CD4-positive, alpha-beta T cell treated with Interleukin-6 at 100 ng/mL for 8 hours (primary cell): ENCODE results near the gene PFN4.
A peak's percentile ranks its signal among the peaks of the same experiment; 100 is the strongest.
"Not testable (repeated sequence)": the region's sequence is repeated elsewhere in the genome, so short reads cannot be mapped to it uniquely, and the experiment has no call there.

Source experiments
- DNase-seq: peaks from one replicate; pipeline ENCODE4 v3.0.0-alpha.2; 2020; ENCODE audit warnings: mixed read lengths, low spot score

The PFN4 gene

GRCh38 chr2:24111407-24111901 is 11.7 kb downstream of the PFN4 start:
- no peak for DNase-seq

DNA sequence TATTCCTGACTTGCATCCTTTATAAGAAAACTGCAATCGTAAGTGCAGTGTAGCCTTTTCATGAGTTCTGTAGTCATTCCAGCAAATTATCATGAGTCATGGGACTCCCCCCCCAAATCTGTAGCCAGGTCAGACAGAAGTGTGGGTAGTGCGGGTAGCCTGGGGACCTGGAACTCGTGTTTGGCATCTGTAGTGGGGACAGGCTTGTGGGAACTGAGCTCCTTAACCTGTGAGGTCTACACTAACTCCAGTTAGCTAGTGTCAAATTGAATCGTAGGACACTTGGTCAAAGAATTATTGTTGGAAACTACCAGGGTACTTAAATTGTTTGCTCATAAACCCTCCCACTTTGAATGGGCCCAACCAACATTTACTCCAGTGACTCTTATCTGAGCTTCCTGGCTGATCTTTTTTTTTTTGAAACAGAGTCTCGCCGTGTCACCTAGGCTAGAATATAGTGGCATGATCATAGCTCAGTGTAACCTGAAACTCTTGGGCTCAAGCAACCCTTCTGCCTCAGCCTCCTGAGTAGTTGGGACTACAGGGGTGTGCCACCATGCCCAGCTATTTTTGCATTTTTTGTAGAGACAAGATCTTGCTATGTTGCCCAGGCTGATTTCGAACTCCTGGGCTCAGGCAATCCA is 12.4 kb downstream of the PFN4 start:
- no peak for DNase-seq

- not testable (repeated sequence) for DNase-seq
Observed at GRCh38 chr2:24109431-24109830, 13.7 kb downstream of the PFN4 start.

DNA sequence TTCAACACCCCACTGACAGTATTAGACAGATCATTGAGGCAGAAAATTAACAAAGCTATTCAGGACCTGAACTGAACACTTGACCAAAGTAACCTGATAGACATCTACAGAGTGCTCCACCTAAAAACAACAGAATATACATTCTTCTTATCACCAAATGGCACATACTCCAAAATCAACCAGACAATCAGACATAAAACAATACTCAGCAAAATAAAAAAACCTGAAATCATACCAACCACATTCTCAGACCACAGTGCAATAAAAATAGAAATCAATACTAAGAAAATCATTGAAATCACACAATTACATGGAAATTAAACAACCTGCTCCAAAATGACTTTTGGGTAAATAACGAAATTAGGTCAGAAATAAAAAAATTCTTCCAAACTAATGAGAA is 15.8 kb downstream of the PFN4 start:
- DNase-seq = no peak

- DNase-seq = no peak
Observed at GRCh38 chr2:24106786-24107185, 16.3 kb downstream of the PFN4 start.

GRCh38 chr2:24105816-24106215 is 17.3 kb downstream of the PFN4 start:
- DNase-seq = no peak

DNA sequence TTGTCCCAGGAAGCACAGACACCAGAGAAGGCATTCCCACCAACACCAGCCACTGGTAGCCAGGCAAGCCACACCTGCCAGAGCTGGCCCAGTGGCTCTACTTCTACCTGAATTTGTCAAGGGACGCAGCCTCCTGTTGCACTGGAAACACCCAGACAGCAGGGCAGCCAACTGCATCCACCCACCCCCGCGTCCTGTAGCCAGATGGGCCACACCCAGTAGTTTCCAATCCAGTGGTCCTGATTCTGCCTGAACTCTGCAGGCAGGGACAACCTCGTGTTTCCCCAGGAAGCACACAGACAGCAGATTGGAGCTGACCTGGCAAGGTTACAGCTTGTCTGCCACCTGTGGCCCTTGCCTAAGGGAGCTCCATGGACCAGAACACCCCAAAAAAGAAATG is 18.2 kb downstream of the PFN4 start:
- no peak for DNase-seq

GRCh38 chr2:24104110-24104650 is 19.0 kb downstream of the PFN4 start:
- DNase-seq = no peak

DNA sequence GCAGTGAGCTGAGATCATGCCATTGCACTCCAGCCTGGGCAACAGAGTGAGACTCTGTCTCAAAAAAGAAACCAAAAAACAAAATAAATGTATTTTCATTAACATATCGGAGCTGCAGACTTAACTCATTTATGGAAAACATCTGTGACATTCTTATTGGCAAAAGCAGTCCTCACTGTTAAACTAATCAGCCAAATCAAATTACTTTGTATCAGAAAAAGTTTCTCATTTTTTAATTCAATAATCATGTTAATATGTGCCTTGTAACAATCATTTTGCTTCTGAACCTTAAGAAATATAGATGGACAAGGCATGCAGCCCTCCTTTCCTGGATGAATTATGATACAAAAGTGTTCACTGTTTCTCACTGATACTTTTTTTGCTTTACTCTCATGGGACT is 20.5 kb downstream of the PFN4 start:
- DNase-seq = no peak

DNA sequence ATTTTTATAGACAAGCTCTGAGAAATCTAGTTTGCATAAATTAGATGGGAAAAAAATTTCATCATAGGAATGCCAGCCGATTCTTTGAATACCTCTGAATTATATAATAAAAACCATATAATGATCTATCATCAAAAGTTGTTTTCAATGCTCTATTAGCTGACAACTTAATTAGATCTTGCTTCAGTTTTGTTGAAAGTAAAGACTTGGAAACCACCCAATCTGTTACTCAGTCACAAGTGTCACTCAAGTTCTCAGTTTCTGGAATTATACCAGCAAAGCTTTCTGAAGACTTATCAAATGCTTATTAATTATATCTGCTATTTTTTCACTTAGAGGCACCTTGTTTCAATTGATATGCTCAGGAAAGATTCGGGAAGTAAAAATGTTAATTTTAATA is 21.1 kb downstream of the PFN4 start:
- DNase-seq = no peak

DNA sequence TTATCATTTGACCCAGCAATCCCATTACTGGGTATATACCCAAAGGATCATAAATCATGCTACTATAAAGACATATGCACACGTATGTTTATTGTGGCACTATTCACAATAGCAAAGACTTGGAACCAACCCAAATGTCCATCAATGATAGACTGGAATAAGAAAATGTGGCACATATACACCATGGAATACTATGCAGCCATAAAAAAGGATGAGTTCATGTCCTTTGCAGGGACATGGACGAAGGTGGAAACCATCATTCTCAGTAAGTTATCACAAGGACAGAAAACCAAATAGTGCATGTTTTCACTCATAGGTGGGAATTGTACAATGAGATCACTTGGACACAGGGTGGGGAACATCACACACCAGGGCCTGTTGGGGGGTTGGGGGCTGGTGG is 22.4 kb downstream of the PFN4 start:
- not testable (repeated sequence) for DNase-seq

GRCh38 chr2:24095171-24095677 is 27.9 kb downstream of the PFN4 start:
- DNase-seq = not testable (repeated sequence)

GRCh38 chr2:24093270-24093669 is 29.9 kb downstream of the PFN4 start:
- DNase-seq = not testable (repeated sequence)

DNA sequence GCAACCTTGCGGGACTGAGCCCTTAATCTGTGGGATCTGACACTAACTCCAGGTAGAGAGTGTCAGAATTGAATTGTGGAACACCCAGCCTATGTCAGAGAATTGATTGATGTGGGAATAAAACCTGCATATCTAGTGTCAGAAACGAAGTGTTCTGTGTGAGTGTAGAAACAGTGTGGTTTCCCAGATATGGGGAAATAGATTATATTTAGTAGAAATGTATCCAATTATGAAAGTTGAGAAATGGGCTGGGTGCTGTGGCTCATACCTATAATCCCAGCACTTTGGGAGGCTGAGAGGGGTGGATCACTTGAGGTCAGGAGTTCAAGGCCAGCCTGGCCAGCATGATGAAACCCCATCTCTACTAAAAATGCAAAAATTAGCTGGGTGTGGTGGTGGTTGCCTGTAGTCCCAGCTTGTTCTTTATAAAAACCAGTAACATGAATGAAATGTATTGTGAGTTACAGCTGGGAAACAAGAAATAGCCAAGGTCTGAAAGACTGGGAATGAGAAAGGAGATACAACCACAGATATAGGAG is 34.2 kb downstream of the PFN4 start:
- DNase-seq = no peak

DNA sequence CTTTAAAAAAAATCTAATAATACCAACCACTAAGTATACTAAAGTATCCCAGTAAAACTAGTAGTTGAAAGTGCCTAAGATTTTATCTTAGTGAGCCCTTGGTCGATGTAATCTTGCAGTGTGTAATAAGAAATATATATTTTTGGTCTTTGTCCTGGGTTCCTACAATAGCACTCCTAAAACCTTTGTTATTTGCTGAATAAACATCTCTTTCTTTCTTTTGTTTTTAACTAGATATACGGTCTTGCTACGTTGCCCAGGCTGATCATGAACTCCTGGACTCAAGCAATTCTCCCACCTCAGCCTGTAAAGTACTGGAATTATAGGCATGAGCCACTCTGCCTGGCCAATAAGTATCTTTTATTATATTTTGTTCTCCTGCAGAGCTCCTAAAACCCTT is 36.1 kb downstream of the PFN4 start:
- no peak for DNase-seq

DNA sequence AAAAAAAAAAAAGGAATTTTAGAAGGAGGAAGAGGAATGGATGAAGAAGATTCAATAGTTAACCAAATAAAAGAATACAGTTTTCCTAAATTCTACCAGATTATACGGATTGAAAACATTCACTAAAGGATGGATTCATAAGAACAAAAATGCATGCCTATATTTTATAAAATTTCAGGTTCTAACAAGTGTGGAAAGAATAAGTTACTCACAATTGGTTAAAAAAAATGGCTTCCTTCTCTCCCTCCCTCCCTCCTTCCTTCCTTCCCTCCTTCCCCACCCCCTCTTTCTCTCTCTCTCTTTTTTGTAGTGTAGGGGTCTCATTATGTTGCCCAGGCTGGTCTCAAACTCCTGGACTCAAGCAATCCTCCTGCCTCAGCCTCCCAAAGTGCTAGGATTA is 36.9 kb downstream of the PFN4 start:
- DNase-seq = no peak

GRCh38 chr2:24085200-24085489 is 38.0 kb downstream of the PFN4 start:
- no peak for DNase-seq

GRCh38 chr2:24084386-24085199 is 38.5 kb downstream of the PFN4 start, which contains the start of gene TP53I3:
Gene TP53I3, minus strand, starts transcription at chr2:24084834. Its CDS starts 508 bp downstream, at chr2:24084326.
- DNase-seq = peak; percentile 73

GRCh38 chr2:24083567-24084385 is 39.4 kb downstream of the PFN4 start:
- peak; percentile 36 for DNase-seq

- DNase-seq = no peak
Observed at GRCh38 chr2:24082787-24083566, 40.2 kb downstream of the PFN4 start.

DNA sequence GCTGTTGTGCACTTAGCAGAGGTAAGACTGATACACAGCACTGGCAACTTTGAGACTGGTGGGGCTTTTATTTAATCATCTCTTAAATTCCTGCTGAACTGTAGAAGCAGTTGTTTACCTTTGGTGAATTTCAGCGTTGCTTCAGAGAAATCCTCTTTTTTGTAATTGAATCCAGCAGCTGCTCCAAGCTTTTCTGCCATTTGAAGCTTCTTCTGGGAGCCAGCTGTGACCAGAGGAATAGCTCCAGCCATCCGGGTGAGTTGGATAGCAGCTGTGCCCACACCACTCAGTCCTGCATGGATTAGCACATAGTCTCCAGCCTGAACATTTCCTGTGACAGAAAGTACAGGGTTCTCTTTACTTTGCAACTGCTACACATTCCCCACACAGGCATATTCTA is 42.4 kb downstream of the PFN4 start:
- no peak for DNase-seq
